PC-9 (cell line): Measurements from ENCODE around the gene IDH2. TPM values are rescaled to one million over a fixed set of nuclear protein-coding genes. Genes with fewer than 3 reads are reported as not detected.

Experiments
- BruUV-seq: library from RNA; stranded (reverse); fragments of 400-500 nt; replicated peaks from 2 replicates; lab custom pipeline; 2021; lab: Mats Ljungman, UMichigan
- CTCF ChIA-PET: fragments of 300-600 bp; sonication (Branson Sonifier 250); formaldehyde crosslinking; loops from one replicate; lab custom pipeline; 2022; ENCODE audit warnings: antibody characterized with exemption; lab: Charles Lee
- POLR2A ChIA-PET: fragments of 300-600 bp; sonication (Branson Sonifier 250); formaldehyde crosslinking; loops from one replicate; lab custom pipeline; 2022; ENCODE audit warnings: antibody characterized with exemption; ENCODE audit not compliant: unreplicated experiment; lab: Charles Lee
- DNase-seq, 2 experiments: peaks; one replicate each; pipeline versions ENCODE4 v3.0.0 to v3.0.0-alpha.2; 2015 to 2022; ENCODE audit warnings: mixed read lengths in 1 of 2
- H2AFZ ChIP-seq: fragments of 200-600 bp; sonication (generic); 2 replicates; pipeline ENCODE4 v1.8.1; 2017; ENCODE audit warnings: antibody characterized with exemption
- H3F3A ChIP-seq: fragments of 200-600 bp; sonication (generic); 2 replicates; pipeline ENCODE4 v1.8.1; 2017; ENCODE audit warnings: antibody characterized with exemption, mild to moderate bottlenecking, low read depth; ENCODE audit not compliant: insufficient read depth
- H3K27ac ChIP-seq: fragments of 200-600 bp; sonication (generic); 2 replicates; pipeline ENCODE4 v1.6.1; 2016; ENCODE audit warnings: mixed run types
- H3K27me3 ChIP-seq: fragments of 200-600 bp; sonication (generic); 2 replicates; pipeline ENCODE4 v1.6.1; 2016; ENCODE audit warnings: low read depth, mixed run types; ENCODE audit not compliant: insufficient read depth
- H3K36me3 ChIP-seq: fragments of 200-600 bp; sonication (generic); 2 replicates; pipeline ENCODE4 v1.6.1; 2016; ENCODE audit warnings: low read depth, mixed run types
- H3K4me1 ChIP-seq: fragments of 200-600 bp; sonication (generic); replicated peaks from 2 replicates; pipeline ENCODE4 v1.6.1; 2016; ENCODE audit warnings: mixed run types; ENCODE audit not compliant: insufficient read depth
- H3K4me2 ChIP-seq: fragments of 200-600 bp; sonication (generic); 2 replicates; pipeline ENCODE4 v1.6.1; 2017; ENCODE audit warnings: mixed run types
- H3K4me3 ChIP-seq: fragments of 200-600 bp; sonication (generic); 2 replicates; pipeline ENCODE4 v1.6.1; 2016; ENCODE audit warnings: mixed run types
- H3K79me2 ChIP-seq: fragments of 200-600 bp; sonication (generic); 2 replicates; pipeline ENCODE4 v1.6.1; 2017; ENCODE audit warnings: low read depth, mixed run types
- H3K9me2 ChIP-seq: fragments of 200-600 bp; sonication (generic); 2 replicates; pipeline ENCODE4 v1.8.1; 2017; ENCODE audit warnings: mild to moderate bottlenecking; ENCODE audit not compliant: insufficient read depth
- H3K9me3 ChIP-seq: fragments of 200-600 bp; sonication (generic); 2 replicates; pipeline ENCODE4 v1.8.1; 2016; ENCODE audit warnings: low read depth; ENCODE audit not compliant: insufficient read depth
- H4K20me1 ChIP-seq: fragments of 200-600 bp; sonication (generic); 2 replicates; pipeline ENCODE4 v1.8.1; 2017; ENCODE audit not compliant: insufficient read depth
- CTCF ChIP-seq: fragments of 200-600 bp; sonication (generic); conservative IDR thresholded peaks from 2 replicates; pipeline ENCODE4 v1.6.1; 2017; ENCODE audit warnings: mixed run types, antibody characterized with exemption, mild to moderate bottlenecking, moderate library complexity
- EZH2 ChIP-seq: fragments of 200-600 bp; sonication (generic); IDR thresholded peaks from 2 replicates; pipeline ENCODE4 v1.8.0; 2017; ENCODE audit warnings: antibody characterized with exemption, low read depth
- intact Hi-C: fragments of 100-400 bp; cut with micrococcal nuclease; formaldehyde crosslinking; loops from one replicate; pipeline ENCODE4 v1.10.0; 2022; ENCODE audit not compliant: unreplicated experiment
- total RNA-seq: library from RNA; stranded (reverse); gene quantifications from 2 replicates; pipeline ENCODE4 v1.2.3, GENCODE V29; 2021

IDH2 gene
- total RNA-seq, 1 experiment from 2014 or later: 96.7 TPM

GRCh38 chr15:90103701-90104329 is 1.5 kb upstream of the IDH2 start:
- peak overlapping the region; percentile 84 for H3K4me2 ChIP-seq
- H3K4me1 ChIP-seq: peaks cover 73% of the 10 kb centered on the region
- no peak overlapping the region for H2AFZ ChIP-seq
- H3K27me3 ChIP-seq: no peaks in the 10 kb centered on the region
- BruUV-seq: no TSS peak
- H3F3A ChIP-seq: peaks cover 34% of the 10 kb centered on the region
- CTCF ChIA-PET: no interaction called here
- no peak overlapping the region for H3K4me3 ChIP-seq
- H4K20me1 ChIP-seq: no peaks in the 10 kb centered on the region
- peaks cover 23% of the 10 kb centered on the region for H3K79me2 ChIP-seq
- intact Hi-C loops: loop anchor here (2.0 to 5.0 kb wide), 4 partner anchors 38 to 828 kb away; partner anchors contain the start of genes HDDC3 and MESP1
- H3K27ac ChIP-seq: no peak overlapping the region
- DNase-seq: no peak
- TF ChIP-seq EZH2 (no peak), CTCF (no peak)
- H3K36me3 ChIP-seq: no peaks in the 10 kb centered on the region
- POLR2A ChIA-PET: interaction anchor here (0.6 kb wide), 2 partner anchors 83 to 110 kb away, joined by 4 to 5 read pairs; no protein-coding TSS in a partner anchor
- no peaks in the 10 kb centered on the region for H3K9me2 ChIP-seq
- no peaks in the 10 kb centered on the region for H3K9me3 ChIP-seq

DNA sequence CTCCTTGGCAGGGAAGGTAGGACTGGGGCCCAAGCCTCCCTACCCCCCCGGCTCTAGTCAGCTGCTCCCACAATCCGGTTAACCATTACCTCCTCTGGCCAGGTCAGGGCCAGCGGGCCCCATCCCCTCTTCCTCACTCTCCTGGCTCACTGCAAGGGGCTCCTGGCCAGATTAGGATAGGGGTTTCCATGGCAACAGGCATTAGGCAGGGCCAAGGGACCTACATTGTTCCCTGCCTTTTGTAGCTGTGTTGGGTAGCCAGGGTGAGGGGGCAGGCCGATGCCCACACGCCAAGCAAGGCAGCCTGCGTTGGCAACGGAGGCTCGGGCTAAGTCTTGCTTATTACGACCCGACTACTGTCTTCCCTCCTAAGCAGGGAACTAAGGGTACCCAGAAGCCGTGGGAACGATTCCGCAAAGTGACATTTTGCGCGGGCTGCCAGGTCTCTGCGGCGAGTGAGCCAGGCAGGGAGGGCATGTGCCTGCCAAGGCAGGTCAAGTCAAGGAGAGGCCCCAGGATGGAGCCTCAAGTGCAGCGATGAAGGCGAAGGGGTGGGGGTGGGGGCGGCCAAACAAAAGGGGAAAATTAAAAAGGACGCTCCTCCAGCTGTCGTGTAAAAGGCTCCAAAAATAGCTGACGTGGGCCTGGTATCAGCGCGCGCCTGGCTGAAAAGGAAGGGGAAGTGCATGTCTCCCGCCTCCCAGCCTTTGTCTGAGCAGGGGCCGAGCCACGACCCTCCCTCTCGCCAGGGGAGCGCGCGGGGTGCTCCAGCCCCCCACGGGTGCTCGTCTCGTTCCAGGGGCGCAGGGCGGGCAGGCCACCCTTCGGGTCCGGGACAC is 919 bp downstream of the IDH2 start:
- Histone ChIP-seq H3K9me3 (no peaks in the 10 kb centered on the region), H3K4me3 (peak overlapping the region; percentile 80), H3K4me2 (peak overlapping the region; percentile 84), H3K27ac (no peak overlapping the region), H3K36me3 (no peaks in the 10 kb centered on the region), H3F3A (peaks cover 49% of the 10 kb centered on the region), H3K27me3 (no peaks in the 10 kb centered on the region), H3K4me1 (peaks cover 87% of the 10 kb centered on the region), H3K9me2 (no peaks in the 10 kb centered on the region), H3K79me2 (peaks cover 41% of the 10 kb centered on the region), H4K20me1 (peaks cover 4% of the 10 kb centered on the region; the same call in 1 of the 2 replicates), H2AFZ (peak overlapping the region; percentile 76)
- ChIA-PET POLR2A (no interaction called here), CTCF (no interaction called here)
- TSS peak; percentile 65 for BruUV-seq
- TF ChIP-seq EZH2 (no peak), CTCF (no peak)
- DNase-seq: no peak
- intact Hi-C loops: loop anchor here (5.0 kb wide), 3 partner anchors 41 to 831 kb away; partner anchors contain the start of gene HDDC3
